ENCODE results near the gene EDNRA.

The EDNRA gene

DNA sequence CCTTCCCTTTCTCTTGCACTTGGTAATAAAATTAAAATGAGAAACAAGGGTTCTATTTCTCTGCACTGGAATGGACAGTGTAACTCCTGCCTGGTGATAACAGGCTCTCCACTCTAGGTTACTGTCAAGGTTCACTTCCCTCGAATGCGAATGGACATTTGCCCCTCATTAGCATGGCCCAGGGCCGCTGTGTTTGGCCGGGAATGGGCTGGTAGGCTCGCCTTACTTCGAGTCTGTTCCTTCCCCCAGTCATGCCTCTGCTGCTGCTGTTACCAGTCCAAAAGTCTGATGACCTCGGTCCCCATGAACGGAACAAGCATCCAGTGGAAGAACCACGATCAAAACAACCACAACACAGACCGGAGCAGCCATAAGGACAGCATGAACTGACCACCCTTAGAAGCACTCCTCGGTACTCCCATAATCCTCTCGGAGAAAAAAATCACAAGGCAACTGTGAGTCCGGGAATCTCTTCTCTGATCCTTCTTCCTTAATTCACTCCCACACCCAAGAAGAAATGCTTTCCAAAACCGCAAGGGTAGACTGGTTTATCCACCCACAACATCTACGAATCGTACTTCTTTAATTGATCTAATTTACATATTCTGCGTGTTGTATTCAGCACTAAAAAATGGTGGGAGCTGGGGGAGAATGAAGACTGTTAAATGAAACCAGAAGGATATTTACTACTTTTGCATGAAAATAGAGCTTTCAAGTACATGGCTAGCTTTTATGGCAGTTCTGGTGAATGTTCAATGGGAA, 61.5 kb downstream of the EDNRA start:
- no peak for DNase-seq (ENCODE audit: low read depth)

DNA sequence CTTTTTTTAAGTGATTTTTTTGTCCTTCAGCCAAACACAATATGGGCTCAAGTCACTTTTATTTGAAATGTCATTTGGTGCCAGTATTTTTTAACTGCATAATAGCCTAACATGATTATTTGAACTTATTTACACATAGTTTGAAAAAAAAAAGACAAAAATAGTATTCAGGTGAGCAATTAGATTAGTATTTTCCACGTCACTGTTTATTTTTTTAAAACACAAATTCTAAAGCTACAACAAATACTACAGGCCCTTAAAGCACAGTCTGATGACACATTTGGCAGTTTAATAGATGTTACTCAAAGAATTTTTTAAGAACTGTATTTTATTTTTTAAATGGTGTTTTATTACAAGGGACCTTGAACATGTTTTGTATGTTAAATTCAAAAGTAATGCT, 62.1 kb downstream of the EDNRA start:
- no peak for DNase-seq (ENCODE audit: low read depth)

GRCh38 chr4:147546349-147546748, 65.5 kb downstream of the EDNRA start:
- no peak for DNase-seq (ENCODE audit: low read depth)

GRCh38 chr4:147547314-147548056, 66.6 kb downstream of the EDNRA start:
- DNase-seq (ENCODE audit: low read depth) = no peak

DNA sequence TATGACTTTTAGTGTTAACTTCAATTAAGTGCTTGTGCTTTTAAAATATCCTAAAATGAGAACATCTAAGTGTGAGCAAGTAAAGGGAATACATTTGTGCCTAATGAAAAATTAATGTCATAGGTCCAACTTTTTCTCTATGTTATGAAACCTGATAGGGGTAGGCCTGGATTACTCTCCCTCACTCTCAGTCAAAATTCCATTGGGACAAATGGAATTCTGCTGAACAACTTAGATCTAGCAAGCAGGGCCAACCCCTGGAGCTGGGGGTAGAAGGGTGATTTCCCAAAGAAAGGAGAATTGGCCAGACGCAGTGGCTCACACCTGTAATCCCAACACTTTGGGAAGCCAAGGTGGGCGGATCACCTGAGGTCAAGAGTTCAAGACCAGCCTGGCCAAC, 67.4 kb downstream of the EDNRA start:
- DNase-seq (ENCODE audit: low read depth) = no peak

DNA sequence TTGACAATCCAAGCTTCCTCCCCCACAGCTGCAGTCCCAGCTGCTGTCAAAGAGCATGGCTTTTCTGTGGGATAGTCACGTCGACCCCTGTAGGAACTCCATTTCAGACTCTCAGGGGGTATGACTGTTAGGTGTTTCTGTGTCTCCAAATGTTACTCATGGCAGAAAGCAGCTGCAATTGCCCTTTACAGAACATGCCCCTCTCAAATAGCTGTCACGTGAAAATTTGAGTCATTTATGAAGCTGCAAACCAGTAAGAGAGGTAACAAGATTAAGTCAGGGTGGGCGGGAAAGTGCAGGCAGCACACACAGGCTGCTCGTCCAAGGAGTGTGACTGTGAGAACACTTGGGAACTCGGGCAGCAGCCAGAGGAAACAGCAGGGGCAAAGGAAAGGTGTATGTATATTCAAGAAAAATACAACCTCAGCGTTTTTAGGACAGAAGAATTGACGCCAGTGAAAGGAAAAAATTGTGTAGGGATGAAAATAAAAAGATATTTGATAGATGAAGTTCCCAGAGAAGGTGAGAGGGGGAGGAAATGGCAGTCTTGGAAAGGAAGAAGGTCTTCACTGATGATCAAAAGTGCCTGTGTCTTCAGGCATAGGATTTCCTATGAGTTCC, 69.8 kb downstream of the EDNRA start:
- DNase-seq (ENCODE audit: low read depth) = no peak

- no peak for DNase-seq (ENCODE audit: low read depth)
Observed at GRCh38 chr4:147560625-147561024, 79.7 kb downstream of the EDNRA start.

- DNase-seq (ENCODE audit: low read depth) = no peak
Observed at GRCh38 chr4:147566762-147567161, 85.9 kb downstream of the EDNRA start.

DNA sequence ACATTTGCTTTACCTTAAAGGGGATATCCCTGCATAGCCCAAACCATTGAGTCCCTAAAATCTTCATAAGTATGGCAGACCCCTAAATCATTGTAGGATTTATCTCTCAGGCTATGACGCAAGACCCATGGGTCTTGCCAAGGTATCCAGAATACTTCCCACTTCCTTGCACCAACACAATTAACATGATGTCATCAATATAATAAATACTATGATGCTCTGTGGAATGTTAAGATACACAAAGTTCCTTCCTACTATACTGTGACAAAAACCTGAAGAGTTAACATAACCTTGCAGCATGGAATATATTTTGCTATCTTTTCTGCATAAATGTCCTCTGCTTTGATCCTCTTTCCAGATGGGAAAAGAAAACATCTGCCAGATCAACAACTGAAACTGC, 86.4 kb downstream of the EDNRA start:
- no peak for DNase-seq (ENCODE audit: low read depth)

DNA sequence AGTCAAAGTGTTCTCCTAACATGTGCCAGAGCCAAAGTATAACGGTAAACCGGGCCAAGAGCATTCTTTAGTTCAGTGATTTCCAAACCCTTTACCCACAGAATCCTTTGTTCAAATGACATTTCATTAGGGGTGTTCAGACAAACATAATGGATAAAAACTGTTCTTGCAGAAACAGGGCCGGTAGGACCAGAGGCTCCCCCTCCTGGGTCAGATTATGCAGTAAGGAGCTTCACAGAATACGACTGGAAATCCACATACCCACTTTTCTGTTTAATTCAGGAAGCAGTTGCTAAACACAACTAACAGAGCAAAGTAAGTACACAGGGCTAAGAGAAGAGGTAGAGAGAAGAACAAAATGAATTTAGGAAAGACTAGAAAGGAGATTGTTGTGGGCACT, 89.7 kb downstream of the EDNRA start:
- no peak for DNase-seq (ENCODE audit: low read depth)

- no peak for DNase-seq (ENCODE audit: low read depth)
Observed at GRCh38 chr4:147571036-147571770, 90.3 kb downstream of the EDNRA start.

- DNase-seq (ENCODE audit: low read depth) = no peak
Observed at GRCh38 chr4:147576084-147576483, 95.2 kb downstream of the EDNRA start.

DNA sequence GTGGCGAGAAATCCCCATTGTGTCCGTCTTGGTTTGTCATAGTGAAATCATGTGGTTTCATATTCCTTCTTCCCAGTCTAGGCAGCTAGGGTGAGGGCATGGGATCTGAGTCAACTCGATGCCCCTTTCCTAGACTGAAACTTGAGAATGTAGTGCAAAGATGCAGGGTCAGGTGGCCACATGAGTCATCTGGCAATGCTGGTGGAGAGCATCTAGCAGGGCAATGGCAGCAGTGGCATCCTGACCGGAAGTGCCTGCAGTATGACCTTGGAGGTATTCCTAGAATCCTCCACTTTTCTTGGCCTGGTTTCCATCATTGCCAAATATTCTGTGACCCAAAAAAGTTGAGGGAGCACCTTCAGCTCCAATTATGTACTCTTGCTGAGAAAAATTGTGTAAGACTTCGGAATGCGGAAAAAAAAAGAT, 97.2 kb downstream of the EDNRA start:
- DNase-seq (ENCODE audit: low read depth) = no peak

DNA sequence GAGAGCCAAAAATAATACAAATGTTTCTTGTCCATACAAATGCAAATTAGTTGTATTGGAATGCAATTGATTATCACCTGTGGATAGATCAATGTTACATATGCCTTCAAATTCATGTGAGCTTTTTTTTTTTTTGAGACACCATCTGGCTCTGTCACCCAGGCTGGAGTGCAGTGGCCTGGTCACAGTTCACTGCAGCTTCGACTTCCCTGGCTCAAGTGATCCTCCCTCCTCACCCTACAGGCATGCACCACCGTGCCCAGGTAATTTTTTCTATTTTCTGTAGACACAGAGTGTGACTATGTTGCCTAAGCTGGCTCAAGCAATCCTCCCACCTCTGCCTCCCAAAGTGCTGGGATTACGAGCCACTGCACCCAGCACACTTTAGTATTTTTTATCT, 97.7 kb downstream of the EDNRA start:
- no peak for DNase-seq (ENCODE audit: low read depth)

DNA sequence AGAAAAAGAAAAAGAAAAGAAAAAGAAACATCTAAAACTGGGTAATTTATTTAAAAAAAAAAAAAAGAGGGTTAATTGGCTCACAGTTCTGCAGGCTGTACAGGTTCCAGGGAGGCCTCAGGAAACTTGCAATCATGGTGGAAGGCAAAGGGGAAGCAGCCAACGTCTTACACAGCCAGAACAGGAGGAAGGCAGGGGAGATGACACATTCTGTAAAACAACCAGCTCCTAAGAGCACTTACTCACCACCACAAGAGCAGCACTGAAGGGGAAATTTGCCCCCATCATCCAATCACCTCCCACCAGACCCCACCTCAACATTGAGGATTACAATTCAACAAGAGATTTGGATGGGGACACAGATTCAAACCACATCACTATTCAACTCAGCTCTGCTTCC, 99.5 kb downstream of the EDNRA start:
- no peak for DNase-seq (ENCODE audit: low read depth)

DNA sequence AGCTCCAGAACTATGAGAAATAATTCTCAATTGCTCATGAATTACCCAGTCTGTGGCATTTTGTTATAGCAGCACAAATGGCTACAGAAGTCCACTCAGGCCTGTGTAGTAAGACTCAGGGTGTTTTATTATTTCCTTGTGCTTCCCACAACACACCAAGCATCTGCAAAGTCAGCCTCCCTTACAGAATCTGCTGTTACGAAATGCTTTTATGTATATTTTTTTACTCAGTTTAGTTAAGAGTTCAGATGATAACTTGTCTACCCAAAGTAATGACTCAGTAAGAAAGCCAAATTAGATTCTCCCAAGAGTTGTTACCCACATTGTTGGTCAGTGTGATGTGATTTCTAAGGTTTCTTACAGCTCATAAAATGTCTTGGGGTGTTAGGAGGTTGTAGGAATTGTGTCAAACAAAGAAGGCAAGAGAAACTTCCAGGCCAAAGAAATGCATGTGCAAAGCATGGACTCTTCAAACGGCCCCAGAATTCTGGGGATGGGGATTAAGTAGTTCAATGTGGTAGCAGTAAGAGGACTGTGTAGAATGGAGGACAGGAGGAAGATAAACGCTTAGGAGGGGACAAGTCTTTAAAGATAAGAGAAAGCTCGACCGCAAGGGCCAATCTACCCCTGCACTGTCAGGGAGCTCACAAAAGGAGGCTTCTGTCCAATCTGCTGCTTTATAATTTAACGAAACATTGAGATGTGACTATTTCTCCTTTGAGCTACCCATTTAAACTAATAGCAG, 100.9 kb downstream of the EDNRA start:
- DNase-seq (ENCODE audit: low read depth) = no peak

GRCh38 chr4:147582386-147583060, 101.6 kb downstream of the EDNRA start:
- no peak for DNase-seq (ENCODE audit: low read depth)

DNA sequence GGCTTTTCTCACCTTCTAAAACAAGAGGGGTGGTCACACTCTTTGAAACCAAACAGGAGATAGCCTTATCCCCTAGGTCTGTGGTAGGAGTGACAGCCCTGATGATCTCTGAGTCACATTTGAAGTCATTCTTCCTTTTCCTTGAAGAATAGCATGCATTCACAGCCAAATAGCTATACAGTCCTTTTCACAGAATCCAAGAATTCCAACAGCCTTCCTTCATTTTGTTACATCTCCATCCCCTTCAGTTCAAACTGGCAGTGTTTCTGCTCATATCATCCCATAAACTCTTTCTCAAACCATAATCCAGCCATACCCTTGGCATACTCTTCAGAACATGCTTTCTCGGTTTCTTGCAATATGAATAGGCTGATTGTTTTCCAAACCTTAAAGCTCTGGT, 103.0 kb downstream of the EDNRA start:
- no peak for DNase-seq (ENCODE audit: low read depth)

GRCh38 chr4:147586032-147586431, 105.1 kb downstream of the EDNRA start:
- no peak for DNase-seq (ENCODE audit: low read depth)

GRCh38 chr4:147586637-147587036, 105.7 kb downstream of the EDNRA start:
- DNase-seq (ENCODE audit: low read depth) = no peak

DNA sequence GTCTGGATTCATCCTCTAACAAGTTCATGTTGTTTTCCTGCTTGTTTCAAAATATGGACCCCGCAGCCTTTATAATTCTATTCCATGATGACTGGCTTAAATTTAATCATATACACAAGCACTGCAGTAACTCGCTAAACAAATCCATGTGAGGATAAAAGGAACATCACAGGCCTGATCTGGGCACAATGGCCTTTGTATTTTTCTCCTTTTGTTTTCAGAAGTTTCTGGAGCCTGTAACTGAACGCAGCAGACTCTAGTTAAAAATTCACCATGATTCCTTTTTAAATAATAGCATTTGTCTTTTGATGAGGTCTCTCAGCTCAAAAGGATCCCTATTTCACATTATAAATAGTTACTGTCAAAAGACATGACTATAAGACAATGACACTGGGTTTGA, 106.1 kb downstream of the EDNRA start:
- no peak for DNase-seq (ENCODE audit: low read depth)

All from stimulated activated CD4-positive, alpha-beta T cell treated with anti-CD3 and anti-CD28 coated beads, Interleukin-2, amount 100 ng/mL, for 4 hours (primary cell).